ENCODE data around the gene DAPK3.
"Not testable (repeated sequence)": the region's sequence is repeated elsewhere in the genome, so short reads cannot be mapped to it uniquely, and the experiment has no call there.

DNA sequence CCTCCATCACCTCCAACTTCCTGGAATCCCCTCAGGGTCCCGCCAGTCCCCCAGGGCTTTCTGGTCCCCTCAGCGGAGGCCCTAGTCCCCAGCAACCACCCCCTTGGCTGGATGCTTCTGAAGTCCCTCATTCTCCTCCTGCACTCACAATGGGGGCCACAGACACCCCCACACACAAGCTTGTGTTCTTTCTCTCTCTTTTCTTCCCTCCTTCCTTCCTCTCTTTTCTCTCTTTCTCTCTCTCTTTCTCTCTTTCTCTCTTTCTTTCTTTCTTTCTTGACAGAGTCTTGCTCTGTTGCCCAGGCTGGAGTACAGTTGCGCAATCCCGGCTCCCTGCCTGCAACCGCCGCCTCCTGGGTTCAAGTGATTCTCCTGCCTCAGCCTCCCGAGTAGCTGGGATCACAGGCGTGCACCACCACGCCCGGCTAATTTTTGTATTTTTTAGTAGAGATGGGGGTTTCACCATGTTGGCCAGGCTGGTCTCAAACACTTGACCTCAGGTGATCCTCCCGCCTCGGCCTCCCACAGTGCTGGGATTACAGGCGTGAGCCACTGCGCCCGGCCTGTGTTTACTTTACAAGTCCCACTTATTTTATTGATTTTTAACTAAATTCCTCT lies 23.5 kb downstream of the DAPK3 start:
- not testable (repeated sequence) for TF ChIP-seq CTCF (IDR thresholded peaks at IDR 0.05; ENCODE audit: low read length); EZH2 (IDR thresholded peaks at IDR 0.05; ENCODE audit: borderline replicate concordance, low read length)

All from OCI-LY1 (cell line).